K562 (cell line): ENCODE measurements around the gene EQTN. TPM values are rescaled to one million over a fixed set of nuclear protein-coding genes. Genes with fewer than 3 reads are reported as not detected.

Source experiments
- ATAC-seq: fragments of 200-7000 bp; cut with Tn5 transposase; 3 replicates; pipeline ENCODE4 v1.9.1; 2020; ENCODE audit warnings: moderate library complexity
- BruUV-seq: library from RNA; stranded (reverse); fragments of 400-500 nt; replicated peaks from 2 replicates; lab custom pipeline; 2021; lab: Mats Ljungman, UMichigan
- CTCF ChIA-PET: fragments of 300-600 bp; formaldehyde crosslinking; extraction: SDS; loops from one replicate; lab custom pipeline; 2021; ENCODE audit warnings: low intra/inter-chr PET ratio; lab: Yijun Ruan, JAX
- POLR2A ChIA-PET: fragments of 300-600, 350-650 bp; sonication (Branson Sonifier 250); formaldehyde crosslinking; extraction: SDS; loops from one replicate; lab custom pipeline; 2021; ENCODE audit warnings: antibody characterized with exemption, inconsistent platforms; lab: Yijun Ruan, JAX
- DNase-seq, 4 experiments: peaks; one replicate each; pipeline versions ENCODE4 v3.0.0 to v3.0.0-alpha.2; 2011 to 2018; ENCODE audit warnings: low spot score in 3 of 4, mixed read lengths in 3 of 4; ENCODE audit errors: extremely low read depth in 1 of 4
- FAIRE-seq: peaks from 2 replicates; lab custom pipeline; 2011; peaks lifted over from hg19 to GRCh38; lab: Jason Lieb, UNC
- H2AFZ ChIP-seq: 2 replicates; pipeline ENCODE4 v1.6.0; 2011; ENCODE audit warnings: low read depth, low read length, control low read depth, inconsistent platforms
- H3K27ac ChIP-seq: fragments of 200-600 bp; 3 replicates; pipeline ENCODE4 v1.8.0; 2011; ENCODE audit warnings: low read depth, mild to moderate bottlenecking, control low read depth, inconsistent platforms, low read length, moderate library complexity, mixed read lengths; ENCODE audit errors: extremely low read depth
- H3K27me3 ChIP-seq, 2 experiments: fragments of 300-600 bp in 1 of 2; 2 replicates in 1 of 2; 3 replicates in 1 of 2; pipeline versions ENCODE4 v1.6.0 to v1.8.0; 2011; ENCODE audit warnings: inconsistent platforms in 2 of 2, low read length in 2 of 2, mild to moderate bottlenecking in 1 of 2, mixed read lengths in 1 of 2, moderate library complexity in 1 of 2; ENCODE audit not compliant: control insufficient read depth in 2 of 2, insufficient read depth in 2 of 2
- H3K36me3 ChIP-seq: fragments of 300-600 bp; 3 replicates; pipeline ENCODE4 v1.8.0; 2011; ENCODE audit warnings: mild to moderate bottlenecking, low read length, inconsistent platforms; ENCODE audit not compliant: control insufficient read depth, insufficient read depth
- H3K4me1 ChIP-seq, 2 experiments: fragments of 200-600 bp in 1 of 2; replicated peaks in 1 of 2; 2 replicates in 1 of 2; 3 replicates in 1 of 2; pipeline versions ENCODE4 v1.5.1 to v1.8.0; 2011; ENCODE audit warnings: inconsistent platforms in 2 of 2, low read length in 2 of 2, mild to moderate bottlenecking in 1 of 2, mixed read lengths in 1 of 2, moderate library complexity in 1 of 2; ENCODE audit not compliant: control insufficient read depth in 2 of 2, insufficient read depth in 2 of 2
- H3K4me2 ChIP-seq: 2 replicates; pipeline ENCODE4 v1.6.1; 2011; ENCODE audit warnings: low read length, control low read depth, inconsistent platforms, mixed read lengths; ENCODE audit not compliant: insufficient read depth
- H3K4me3 ChIP-seq: fragments of 200-600 bp; sonication (generic), shearing (Covaris generic); 2 replicates; pipeline ENCODE4 v1.5.1; 2016; ENCODE audit warnings: control low read depth, inconsistent platforms
- H3K79me2 ChIP-seq: fragments of 200-600 bp; 3 replicates; pipeline ENCODE4 v1.8.0; 2011; ENCODE audit warnings: low read length, inconsistent platforms; ENCODE audit not compliant: control insufficient read depth, insufficient read depth
- H3K9ac ChIP-seq, 2 experiments: 2 replicates each; pipeline versions ENCODE4 v1.6.0 to v1.6.1; 2011; ENCODE audit warnings: low read depth in 2 of 2, low read length in 2 of 2, control low read depth in 1 of 2, inconsistent platforms in 1 of 2, mild to moderate bottlenecking in 1 of 2, mixed read lengths in 1 of 2; ENCODE audit not compliant: insufficient read depth in 1 of 2
- H3K9me1 ChIP-seq: one replicate; pipeline ENCODE4 v1.6.0; 2011; ENCODE audit warnings: inconsistent platforms, mild to moderate bottlenecking, low read length, moderate library complexity; ENCODE audit not compliant: control insufficient read depth, insufficient read depth
- H3K9me3 ChIP-seq: replicated peaks from 2 replicates; pipeline ENCODE4 v1.5.1; 2011; ENCODE audit warnings: low read depth, low read length, inconsistent platforms; ENCODE audit not compliant: control insufficient read depth, insufficient read depth
- H4K20me1 ChIP-seq: replicated peaks from 2 replicates; pipeline ENCODE4 v1.6.1; 2011; ENCODE audit warnings: low read length, inconsistent platforms, mixed read lengths; ENCODE audit not compliant: control insufficient read depth, insufficient read depth
- CHCHD3 ChIP-seq: fragments of 250-450 bp; sonication (Bioruptor Pico); IDR thresholded peaks from 2 replicates; pipeline ENCODE4 v2.1.2; 2022; ENCODE audit warnings: mild to moderate bottlenecking
- DPF2 ChIP-seq: fragments of 450-650 bp; IDR thresholded peaks from 2 replicates; pipeline ENCODE4 v1.6.1; 2016
- NFE2 ChIP-seq: IDR thresholded peaks from 2 replicates; pipeline ENCODE4 v1.6.1; 2014; ENCODE audit warnings: antibody characterized with exemption, low read depth
- NONO ChIP-seq, 2 experiments: fragments of 200-400 bp in 1 of 2; fragments of 450-650 bp in 1 of 2; formaldehyde crosslinking in 1 of 2; IDR thresholded peaks; 2 replicates each; pipeline ENCODE4 v1.6.1; 2017; ENCODE audit warnings: low read depth in 2 of 2, mild to moderate bottlenecking in 2 of 2, moderate library complexity in 2 of 2, low read length in 1 of 2
- POLR2H ChIP-seq: IDR thresholded peaks from 2 replicates; pipeline ENCODE4 v1.6.1; 2016; ENCODE audit warnings: missing genetic modification characterization, low read depth, mild to moderate bottlenecking, control low read depth, missing compliant biosample characterization, moderate library complexity
- RAD51 ChIP-seq: fragments of 450-650 bp; IDR thresholded peaks from 2 replicates; pipeline ENCODE4 v1.7.1; 2016; ENCODE audit warnings: low read depth, mild to moderate bottlenecking, borderline replicate concordance
- RBM25 ChIP-seq: fragments of 200-400 bp; formaldehyde crosslinking; IDR thresholded peaks from 2 replicates; pipeline ENCODE4 v1.6.1; 2018; ENCODE audit warnings: low read length, low read depth, moderate library complexity; ENCODE audit not compliant: severe bottlenecking
- SOX6 ChIP-seq: fragments of 450-650 bp; IDR thresholded peaks from 2 replicates; pipeline ENCODE4 v1.6.1; 2014; ENCODE audit warnings: mild to moderate bottlenecking
- SP2 ChIP-seq: IDR thresholded peaks from 2 replicates; pipeline ENCODE4 v1.6.1; 2011; ENCODE audit warnings: mild to moderate bottlenecking, low read depth, low read length, moderate library complexity; ENCODE audit not compliant: poor library complexity, severe bottlenecking; ENCODE audit errors: extremely low read depth
- TAF15 ChIP-seq: fragments of 200-400 bp; formaldehyde crosslinking; IDR thresholded peaks from 2 replicates; pipeline ENCODE4 v1.6.1; 2017; ENCODE audit warnings: mild to moderate bottlenecking, low read depth, low read length, moderate library complexity
- TARDBP ChIP-seq: fragments of 450-650 bp; IDR thresholded peaks from 2 replicates; pipeline ENCODE4 v1.6.1; 2016
- THRAP3 ChIP-seq: fragments of 450-650 bp; IDR thresholded peaks from 2 replicates; pipeline ENCODE4 v1.6.1; 2016; ENCODE audit warnings: mild to moderate bottlenecking, inconsistent platforms, borderline replicate concordance
- U2AF2 ChIP-seq: fragments of 200-400 bp; formaldehyde crosslinking; optimal IDR thresholded peaks from 2 replicates; pipeline ENCODE3; 2017; ENCODE audit warnings: low read depth, mild to moderate bottlenecking, low read length
- ZBTB9 ChIP-seq: fragments of 450-650 bp; formaldehyde crosslinking; IDR thresholded peaks from 2 replicates; pipeline ENCODE4 v1.4.0; 2020; ENCODE audit warnings: mild to moderate bottlenecking, moderate library complexity
- ZFPM2 ChIP-seq: fragments of 250-450 bp; sonication (Bioruptor Pico); IDR thresholded peaks from 2 replicates; pipeline ENCODE4 v1.5.1; 2022; ENCODE audit warnings: mild to moderate bottlenecking
- ZFX ChIP-seq: sonication (generic); formaldehyde crosslinking; IDR thresholded peaks from 2 replicates; pipeline ENCODE4 v1.8.0; 2022; ENCODE audit warnings: mild to moderate bottlenecking, missing genetic modification reagents, moderate library complexity
- ZNF212 ChIP-seq: fragments of 450-650 bp; formaldehyde crosslinking; IDR thresholded peaks from 2 replicates; pipeline ENCODE4 v1.4.0; 2020; ENCODE audit warnings: mild to moderate bottlenecking
- ZNF584 ChIP-seq: fragments of 200-800 bp; sonication (Bioruptor generic); IDR thresholded peaks from 2 replicates; pipeline ENCODE4 v1.6.1; 2016; ENCODE audit warnings: low read depth, mild to moderate bottlenecking, missing genetic modification characterization, missing compliant biosample characterization
- ZNF592 ChIP-seq: fragments of 450-650 bp; IDR thresholded peaks from 2 replicates; pipeline ENCODE4 v1.6.1; 2017; ENCODE audit warnings: antibody characterized with exemption, mild to moderate bottlenecking
- ZNF75A ChIP-seq: fragments of 450-650 bp; formaldehyde crosslinking; IDR thresholded peaks from 2 replicates; pipeline ENCODE4 v1.4.0; 2020; ENCODE audit warnings: mild to moderate bottlenecking
- WGBS: fragments of 100-300 bp; shearing (Covaris generic); methylation state at CpG from one replicate; pipeline ENCODE4 v1.1.6; 2016; ENCODE audit warnings: low coverage, mixed read lengths; ENCODE audit not compliant: insufficient coverage; ENCODE audit errors: missing lambda C conversion rate; 5-methylcytosine and 5-hydroxymethylcytosine counted together
- in situ Hi-C: fragments of 300-500 bp; cut with MboI; formaldehyde crosslinking; loops from 4 replicates; pipeline ENCODE4 v1.15.0; 2018; ENCODE audit warnings: inconsistent platforms, mixed read lengths
- intact Hi-C: fragments of 100-400 bp; cut with micrococcal nuclease; formaldehyde crosslinking; loops from 2 replicates; pipeline ENCODE4 v1.14.2; 2022
- polyA plus RNA-seq, 8 experiments: library from polyadenylated mRNA; depleted of rRNA in 4 of 8; stranded (reverse) in 5 of 8; unstranded in 3 of 8; fragments of >200 nt; fragmentation: Nextera tagmentation in 2 of 8; fragmentation: Illumina TruSeq in 1 of 8; extraction: Ambion mirVana in 2 of 8; extraction: Trizol in 1 of 8; gene quantifications; 2 replicates each; pipeline versions ENCODE4 v1.2.1 to v1.2.3, GENCODE V29; 2011 to 2014; ENCODE audit warnings: inconsistent platforms in 1 of 8, missing spikeins in 1 of 8
- total RNA-seq, 7 experiments: library from RNA; depleted of rRNA in 6 of 7; stranded (reverse); fragments of >200 nt in 6 of 7; fragmentation: Illumina TruSeq in 2 of 7; extraction: Trizol in 2 of 7; gene quantifications; 2 replicates each; pipeline versions ENCODE4 v1.2.1 to v1.2.3, GENCODE V29; 2011 to 2021; ENCODE audit warnings: low replicate concordance in 1 of 7

Gene EQTN
- total and polyA plus RNA-seq, 9 of the 15 experiments (the other 6 are each of a cell fraction or from before 2014, with no cell fraction given), result 0.15 to 0.33 (median 0.18) TPM; not detected in 4

GRCh38 chr9:27303219-27303618 is 6.3 kb upstream of the EQTN start (continued):
- TF ChIP-seq ZNF212 (CRISPR knock-in tag) (no peak), TARDBP (no peak), POLR2H (tag) (no peak), SOX6 (no peak), DPF2 (peak; percentile 55; the same call in 1 of the 2 replicates), NFE2 (peak; percentile 86), ZFPM2 (CRISPR knock-in tag) (no peak), SP2 (no peak)

- Histone ChIP-seq H3K9ac (no peak overlapping the region), H4K20me1 (no peaks in the 10 kb centered on the region), H3K9me3 (no peaks in the 10 kb centered on the region), H2AFZ (no peak overlapping the region), H3K4me1 (no peaks in the 10 kb centered on the region), H3K4me2 (no peak overlapping the region), H3K4me3 (no peak overlapping the region), H3K79me2 (no peaks in the 10 kb centered on the region), H3K9me1 (no peaks in the 10 kb centered on the region), H3K27me3 (no peaks in the 10 kb centered on the region), H3K27ac (no peak overlapping the region), H3K36me3 (no peaks in the 10 kb centered on the region)
- WGBS, result 20% methylated on average over 2 of the region's 2 CpGs
- in situ Hi-C loops, result no loop called here
- no peak for FAIRE-seq
- no peak for ATAC-seq
- CTCF ChIA-PET, result no interaction called here
- no peak for DNase-seq
- BruUV-seq, result no TSS peak
- intact Hi-C loops, result no loop called here
- POLR2A ChIA-PET, result no interaction called here
- TF ChIP-seq RAD51 (no peak), U2AF2 (no peak), ZNF75A (CRISPR knock-in tag) (no peak), NONO (IDR thresholded peaks at IDR 0.05; ENCODE audit: low read depth in 2 of 2, low read length in 1 of 2) (no peak), ZNF584 (CRISPR knock-in tag) (no peak), TAF15 (no peak), ZBTB9 (CRISPR knock-in tag) (no peak), ZFX (CRISPR knock-in tag) (no peak), THRAP3 (no peak), CHCHD3 (CRISPR knock-in tag) (no peak), ZNF592 (no peak), RBM25 (no peak)
Observed at GRCh38 chr9:27293996-27294395, 3.0 kb downstream of the EQTN start.
